Ascending aorta (tissue), 2 donors: Measurements from ENCODE around the gene TSHZ3. TPM values are rescaled to one million over a fixed set of nuclear protein-coding genes. Genes with fewer than 3 reads are reported as not detected.

Experiments
- DNase-seq, 2 donors: peaks; one replicate each; pipeline ENCODE4 v3.0.0-alpha.2; 2019; ENCODE audit warnings: low spot score in 2 of 2
- H3K27ac ChIP-seq, 2 donors: fragments of 200-600 bp; sonication (generic); one replicate each; pipeline ENCODE4 v1.5.1; 2016 to 2017; ENCODE audit warnings: mild to moderate bottlenecking in 1 of 2
- H3K27me3 ChIP-seq: fragments of 200-600 bp; sonication (generic); one replicate; pipeline ENCODE4 v1.5.1; 2017
- H3K36me3 ChIP-seq, 2 donors: fragments of 200-600 bp; sonication (generic); one replicate each; pipeline ENCODE4 v1.5.1; 2016
- H3K4me1 ChIP-seq, 2 donors: fragments of 200-600 bp; sonication (generic); one replicate each; pipeline ENCODE4 v1.5.1; 2016 to 2017; ENCODE audit warnings: mild to moderate bottlenecking in 1 of 2
- H3K4me3 ChIP-seq, 2 donors: fragments of 200-600 bp; sonication (generic); one replicate each; pipeline ENCODE4 v1.5.1; 2016 to 2017; ENCODE audit warnings: mild to moderate bottlenecking in 1 of 2
- H3K9me3 ChIP-seq, 2 donors: fragments of 200-600 bp; sonication (generic); one replicate each; pipeline ENCODE4 v1.5.1; 2016
- CTCF ChIP-seq, 3 experiments: fragments of 200-600 bp in 2 of 3; fragments of 450-650 bp in 1 of 3; sonication (generic) in 2 of 3; IDR thresholded peaks; one replicate each; pipeline ENCODE4 v1.5.1; 2016 to 2019; ENCODE audit warnings: antibody characterized with exemption in 3 of 3, mild to moderate bottlenecking in 1 of 3, moderate library complexity in 1 of 3
- intact Hi-C: fragments of 100-400 bp; cut with DNase I; formaldehyde crosslinking; loops from one replicate; pipeline ENCODE4 v1.15.1; 2023
- total RNA-seq: library from RNA; depleted of rRNA; stranded (reverse); fragments of >200 nt; gene quantifications from one replicate; pipeline ENCODE4 v1.1.0, GENCODE V29; 2016

TSHZ3 gene
- total RNA-seq, 1 donor from 2014 or later: 9.9 TPM

DNA sequence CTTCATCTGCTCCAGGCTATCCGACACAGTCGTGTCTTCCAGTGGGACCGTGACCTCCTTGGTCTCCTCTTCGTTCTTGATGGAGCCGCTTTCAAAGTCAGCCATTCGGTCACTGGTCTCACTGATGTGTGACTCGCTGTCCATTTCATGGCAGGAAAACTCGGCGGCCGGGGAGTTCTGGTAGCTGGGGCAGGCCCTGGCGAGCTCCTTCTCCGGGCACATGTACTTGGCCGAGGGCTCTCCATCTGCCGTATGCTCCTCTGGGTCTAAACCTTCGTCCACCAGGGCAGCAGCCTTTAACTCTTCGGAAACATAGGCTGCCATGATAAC is 69.8 kb downstream of the TSHZ3 start:
- Histone ChIP-seq H3K27me3 (no peaks in the 10 kb centered on the region), H3K4me3 (no peak overlapping the region), H3K9me3 (no peaks in the 10 kb centered on the region), H3K4me1 (no peaks in the 10 kb centered on the region), H3K27ac (no peak overlapping the region), H3K36me3 (peaks cover 23 to 28% of the 10 kb centered on the region in 2 donors)
- no peak for TF ChIP-seq CTCF (IDR thresholded peaks at IDR 0.05)
- intact Hi-C loops: no loop called here
- DNase-seq: peak in 1 of 2 donors; percentile 27

DNA sequence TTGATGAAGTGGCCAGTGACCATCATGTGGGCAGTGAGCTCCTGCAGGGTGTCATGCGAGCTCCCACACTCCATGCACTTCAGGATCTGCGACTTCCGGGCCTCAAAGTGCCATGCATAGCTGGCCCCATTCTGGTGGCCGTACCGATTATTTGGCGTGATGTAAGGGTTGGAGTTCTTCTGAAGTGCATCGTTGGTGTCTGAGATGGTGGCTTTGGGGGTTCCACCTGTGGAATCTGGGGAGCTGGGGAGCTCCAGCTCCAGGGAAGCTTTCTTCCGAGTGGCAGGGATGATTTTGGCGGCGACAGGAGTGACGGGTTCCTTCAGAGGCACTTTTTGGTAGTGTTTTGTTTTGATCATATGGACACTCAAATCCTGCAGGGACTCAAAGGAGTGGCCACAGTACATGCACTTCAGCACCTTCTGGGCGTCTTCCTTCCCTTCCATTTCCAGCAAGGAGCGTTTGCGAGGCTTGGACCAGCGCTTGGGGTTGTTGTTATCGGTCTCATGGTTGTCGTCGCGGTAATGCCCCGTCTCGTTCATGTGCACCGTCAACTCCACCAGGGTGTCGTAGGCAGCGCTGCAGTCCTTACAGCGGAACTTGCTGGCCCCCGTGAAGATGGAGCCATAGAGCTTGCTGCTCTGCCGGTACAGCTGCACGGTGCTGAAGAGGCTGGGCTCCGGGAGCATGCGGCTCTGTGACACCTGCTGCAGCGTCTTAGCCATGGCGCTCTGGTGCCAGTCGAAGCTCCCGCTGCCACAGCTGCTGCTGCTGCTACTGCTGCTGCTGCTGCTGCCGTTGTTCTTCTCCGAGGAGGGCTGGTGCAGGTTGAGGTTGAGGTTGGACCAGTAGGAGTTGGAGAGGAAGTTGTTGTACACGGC is 70.4 kb downstream of the TSHZ3 start:
- Histone ChIP-seq H3K27ac (no peak overlapping the region), H3K4me3 (no peak overlapping the region), H3K9me3 (no peaks in the 10 kb centered on the region), H3K27me3 (no peaks in the 10 kb centered on the region), H3K4me1 (no peaks in the 10 kb centered on the region), H3K36me3 (peaks cover 23 to 28% of the 10 kb centered on the region in 2 donors)
- TF ChIP-seq CTCF (IDR thresholded peaks at IDR 0.05): no peak
- DNase-seq: peak in 1 of 2 donors; percentile 49
- intact Hi-C loops: no loop called here

- DNase-seq: peak in 1 of 2 donors; percentile 43
- no peaks in the 10 kb centered on the region for H3K27me3 ChIP-seq
- no peak for TF ChIP-seq CTCF (IDR thresholded peaks at IDR 0.05)
- no peak overlapping the region for H3K27ac ChIP-seq
- intact Hi-C loops: no loop called here
- H3K4me1 ChIP-seq: no peaks in the 10 kb centered on the region
- H3K4me3 ChIP-seq: no peak overlapping the region
- no peaks in the 10 kb centered on the region for H3K9me3 ChIP-seq
- peaks cover 23 to 28% of the 10 kb centered on the region in 2 donors for H3K36me3 ChIP-seq
Measured at GRCh38 chr19:31277516-31277915, 71.7 kb downstream of the TSHZ3 start.

DNA sequence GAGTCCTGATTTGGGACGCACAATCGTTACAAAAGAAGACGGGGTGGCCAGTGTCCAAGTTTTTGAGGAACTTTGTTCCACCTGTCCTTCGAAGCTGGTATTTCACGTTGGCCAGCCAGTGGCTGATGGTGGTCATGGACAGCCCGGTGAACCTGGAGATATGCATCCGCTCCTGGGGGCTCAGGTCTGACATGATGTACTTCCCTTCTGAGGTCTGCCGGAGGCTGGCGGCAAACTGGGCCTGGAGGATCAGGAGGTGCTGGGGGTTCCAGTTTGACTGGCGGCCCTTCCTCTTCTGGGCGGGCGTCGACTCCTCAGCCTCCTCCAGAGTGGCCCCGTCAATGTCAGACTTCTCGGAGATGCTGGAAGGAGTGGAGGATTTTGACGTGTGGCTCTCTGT is 72.4 kb downstream of the TSHZ3 start:
- no peak overlapping the region for H3K27ac ChIP-seq
- H3K4me1 ChIP-seq: no peaks in the 10 kb centered on the region
- peaks cover 23 to 28% of the 10 kb centered on the region in 2 donors for H3K36me3 ChIP-seq
- intact Hi-C loops: no loop called here
- no peak for DNase-seq
- no peak overlapping the region for H3K4me3 ChIP-seq
- H3K27me3 ChIP-seq: no peaks in the 10 kb centered on the region
- H3K9me3 ChIP-seq: no peaks in the 10 kb centered on the region
- no peak for TF ChIP-seq CTCF (IDR thresholded peaks at IDR 0.05)

- Histone ChIP-seq H3K27ac (no peak overlapping the region), H3K4me3 (no peak overlapping the region), H3K36me3 (peaks cover 23 to 28% of the 10 kb centered on the region in 2 donors), H3K27me3 (no peaks in the 10 kb centered on the region), H3K4me1 (no peaks in the 10 kb centered on the region), H3K9me3 (no peaks in the 10 kb centered on the region)
- no peak for TF ChIP-seq CTCF (IDR thresholded peaks at IDR 0.05)
- no peak for DNase-seq
- intact Hi-C loops: no loop called here
Measured at GRCh38 chr19:31275068-31275334, 74.2 kb downstream of the TSHZ3 start.
